ENCODE data around the gene C1QTNF12.
A peak's percentile ranks its signal among the peaks of the same experiment; 100 is the strongest.

C1QTNF12 gene

DNA sequence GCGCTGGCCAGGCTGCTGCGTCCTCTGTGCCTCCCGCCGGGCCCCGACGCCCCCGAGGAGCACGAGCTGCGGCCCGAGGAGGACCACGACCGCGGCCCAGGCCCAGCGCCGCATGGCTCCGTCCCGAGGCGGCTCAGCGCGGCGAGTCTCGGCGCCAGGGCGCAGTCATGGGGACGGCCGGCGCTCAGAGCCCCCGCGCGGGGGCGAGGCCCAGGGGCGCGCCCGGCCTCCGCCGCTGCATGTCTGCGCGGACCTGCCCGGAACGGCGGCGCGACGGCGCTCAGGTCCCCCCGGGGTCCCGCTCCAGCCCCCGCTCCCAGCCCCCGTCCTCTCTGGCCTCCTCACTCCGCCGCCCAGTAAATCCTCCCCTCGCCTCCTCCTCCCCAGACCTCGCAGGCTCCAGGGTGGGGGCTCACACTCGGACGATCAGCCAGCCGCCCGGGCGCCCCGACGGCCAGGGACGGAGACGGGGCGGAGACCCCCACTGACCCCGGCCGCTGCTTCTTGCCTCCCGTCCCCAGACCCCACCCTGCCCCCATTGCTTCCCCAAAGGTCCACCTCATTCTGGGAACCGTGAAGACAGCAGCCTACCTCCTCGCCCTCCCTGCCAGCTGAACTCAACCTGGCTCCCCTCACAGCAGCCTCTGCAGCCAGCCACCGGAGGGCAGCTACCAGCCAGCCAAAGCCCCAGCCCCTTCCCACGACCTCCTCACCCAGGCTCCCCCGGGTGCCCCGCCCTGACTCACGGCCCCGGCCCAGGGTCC is at the start of gene C1QTNF12:
Gene C1QTNF12 (minus strand): TSS at position 146 of the 764 bp plus-strand sequence. CDS start 32 bp downstream, at position 114.
- no peak for DNase-seq

DNA sequence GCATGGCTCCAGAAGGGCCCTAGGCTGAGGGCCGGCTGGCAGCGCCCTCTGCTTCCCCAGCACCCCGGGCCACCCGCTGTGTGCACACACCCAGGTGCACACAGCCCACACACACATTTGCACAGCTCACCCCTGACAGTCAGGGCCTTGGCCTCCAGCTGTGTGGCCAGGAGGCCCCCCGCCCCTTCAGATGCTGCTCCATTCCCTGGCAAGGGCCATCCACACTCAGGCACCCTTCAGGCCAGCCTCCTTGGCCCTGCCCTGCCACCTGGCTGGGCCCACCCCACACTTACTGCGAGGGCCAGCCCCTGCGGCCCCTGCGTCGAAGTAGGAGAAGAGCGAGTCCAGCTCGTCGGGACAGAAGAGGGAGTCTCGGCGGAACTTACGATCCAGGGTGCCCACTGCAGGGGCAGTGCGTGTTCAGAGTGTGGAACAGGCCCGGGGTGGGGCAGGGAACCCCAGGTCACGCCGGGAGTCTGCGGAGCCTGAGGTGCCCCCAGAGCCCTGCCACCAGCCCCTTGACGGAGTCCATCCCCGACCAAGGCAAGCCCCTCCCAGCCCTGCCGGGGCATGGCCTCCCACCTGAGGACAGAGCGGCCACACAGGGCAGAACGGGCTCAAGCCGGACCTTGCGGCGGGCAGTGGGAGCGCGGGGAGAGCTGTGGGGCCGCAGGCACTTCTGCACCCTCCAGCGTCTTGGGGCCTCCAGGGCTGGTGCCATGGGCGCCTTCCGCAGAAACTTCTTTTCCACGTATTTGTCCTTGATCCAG is 48.8 kb upstream of the C1QTNF12 start:
- DNase-seq = no peak

GRCh38 chr1:1294250-1294890 is 47.8 kb upstream of the C1QTNF12 start:
- DNase-seq = no peak

GRCh38 chr1:1293263-1294249 is 47.0 kb upstream of the C1QTNF12 start:
- DNase-seq = no peak

DNA sequence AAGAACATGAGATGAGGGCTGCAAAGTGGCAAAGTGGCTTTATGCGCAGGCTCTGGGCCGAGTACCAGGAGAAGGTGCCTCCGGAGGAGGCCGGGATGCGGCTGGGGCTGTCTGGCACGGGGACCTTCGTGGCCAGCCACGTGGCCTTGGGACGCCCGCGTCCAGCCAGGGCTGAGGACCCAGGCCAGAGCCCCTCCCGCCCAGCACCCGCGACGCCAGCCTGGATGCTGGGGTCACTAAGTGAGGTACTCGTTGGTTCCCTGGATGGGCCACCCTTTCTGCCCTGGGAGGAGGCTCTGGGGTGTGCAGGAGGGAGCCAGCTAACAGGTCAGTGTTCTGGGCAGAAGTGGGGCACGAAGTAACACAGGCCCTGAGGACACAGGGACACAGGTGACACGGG is 46.3 kb upstream of the C1QTNF12 start:
- no peak for DNase-seq

DNA sequence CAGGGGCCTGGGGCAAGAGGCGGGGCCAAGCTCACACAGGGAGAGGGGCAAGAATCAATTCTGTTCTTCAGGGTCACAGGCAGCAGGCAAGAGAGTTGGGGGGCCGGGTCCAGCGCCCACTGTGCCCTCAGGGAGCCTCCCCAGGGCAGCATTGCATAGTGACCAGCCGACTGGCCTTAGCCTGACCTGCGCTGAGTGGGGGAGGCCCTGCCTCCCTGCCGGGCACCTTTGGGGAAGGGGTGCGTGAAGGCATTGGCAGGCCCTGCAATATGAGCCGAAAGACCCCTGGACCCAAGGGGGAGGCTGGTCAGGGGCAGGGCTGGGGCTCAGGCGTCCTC is 45.9 kb upstream of the C1QTNF12 start:
- DNase-seq = no peak

GRCh38 chr1:1291548-1292441 is 45.3 kb upstream of the C1QTNF12 start:
- DNase-seq = peak; percentile 68

GRCh38 chr1:1291023-1291528 is 44.6 kb upstream of the C1QTNF12 start:
- no peak for DNase-seq

DNA sequence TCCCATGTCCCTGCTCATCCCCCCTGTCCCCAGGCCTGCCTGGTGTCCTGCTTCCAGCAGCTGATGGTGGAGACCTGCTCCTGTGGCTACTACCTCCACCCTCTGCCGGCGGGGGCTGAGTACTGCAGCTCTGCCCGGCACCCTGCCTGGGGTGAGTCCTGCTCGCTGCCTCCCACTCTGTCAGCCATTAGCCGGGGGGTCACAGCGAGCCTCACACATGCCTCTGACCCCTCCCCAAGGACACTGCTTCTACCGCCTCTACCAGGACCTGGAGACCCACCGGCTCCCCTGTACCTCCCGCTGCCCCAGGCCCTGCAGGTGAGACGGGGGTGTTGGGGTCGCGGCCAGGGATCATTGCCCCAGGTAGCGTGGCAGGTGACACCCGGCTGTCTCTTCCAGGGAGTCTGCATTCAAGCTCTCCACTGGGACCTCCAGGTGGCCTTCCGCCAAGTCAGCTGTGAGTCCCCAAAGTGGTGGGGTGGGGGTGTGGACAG is 43.8 kb upstream of the C1QTNF12 start:
- DNase-seq = peak; percentile 70

DNA sequence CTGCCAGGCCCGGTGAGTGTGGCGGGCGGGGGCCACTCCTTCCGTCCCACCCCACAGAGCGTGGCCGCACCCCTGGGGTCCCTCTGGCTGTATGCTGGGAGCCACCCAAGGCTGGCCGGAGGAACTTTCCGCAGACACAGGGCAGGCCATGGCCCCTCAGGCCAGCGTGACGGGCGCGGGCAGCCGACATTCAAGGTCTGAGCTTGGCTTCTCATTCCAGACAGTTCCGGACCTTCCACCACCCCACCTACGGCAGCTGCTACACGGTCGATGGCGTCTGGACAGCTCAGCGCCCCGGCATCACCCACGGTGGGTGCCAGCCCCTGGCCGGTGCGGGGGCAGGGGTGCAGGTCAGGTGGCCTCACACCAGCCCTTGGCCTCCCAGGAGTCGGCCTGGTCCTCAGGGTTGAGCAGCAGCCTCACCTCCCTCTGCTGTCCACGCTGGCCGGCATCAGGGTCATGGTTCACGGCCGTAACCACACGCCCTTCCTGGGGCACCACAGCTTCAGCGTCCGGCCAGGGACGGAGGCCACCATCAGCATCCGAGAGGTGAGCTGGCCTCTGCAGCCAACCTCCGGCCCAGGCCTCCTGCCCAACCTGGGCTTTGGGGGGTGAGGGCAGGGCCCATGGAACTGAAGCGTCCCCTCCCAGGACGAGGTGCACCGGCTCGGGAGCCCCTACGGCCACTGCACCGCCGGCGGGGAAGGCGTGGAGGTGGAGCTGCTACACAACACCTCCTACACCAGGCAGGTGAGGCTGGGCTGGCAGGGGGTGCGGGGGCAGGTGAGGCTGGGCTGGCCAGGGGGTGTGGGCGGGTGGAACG is 41.0 kb upstream of the C1QTNF12 start:
- DNase-seq = no peak

- no peak for DNase-seq
Observed at GRCh38 chr1:1286313-1287261, 40.1 kb upstream of the C1QTNF12 start.

DNA sequence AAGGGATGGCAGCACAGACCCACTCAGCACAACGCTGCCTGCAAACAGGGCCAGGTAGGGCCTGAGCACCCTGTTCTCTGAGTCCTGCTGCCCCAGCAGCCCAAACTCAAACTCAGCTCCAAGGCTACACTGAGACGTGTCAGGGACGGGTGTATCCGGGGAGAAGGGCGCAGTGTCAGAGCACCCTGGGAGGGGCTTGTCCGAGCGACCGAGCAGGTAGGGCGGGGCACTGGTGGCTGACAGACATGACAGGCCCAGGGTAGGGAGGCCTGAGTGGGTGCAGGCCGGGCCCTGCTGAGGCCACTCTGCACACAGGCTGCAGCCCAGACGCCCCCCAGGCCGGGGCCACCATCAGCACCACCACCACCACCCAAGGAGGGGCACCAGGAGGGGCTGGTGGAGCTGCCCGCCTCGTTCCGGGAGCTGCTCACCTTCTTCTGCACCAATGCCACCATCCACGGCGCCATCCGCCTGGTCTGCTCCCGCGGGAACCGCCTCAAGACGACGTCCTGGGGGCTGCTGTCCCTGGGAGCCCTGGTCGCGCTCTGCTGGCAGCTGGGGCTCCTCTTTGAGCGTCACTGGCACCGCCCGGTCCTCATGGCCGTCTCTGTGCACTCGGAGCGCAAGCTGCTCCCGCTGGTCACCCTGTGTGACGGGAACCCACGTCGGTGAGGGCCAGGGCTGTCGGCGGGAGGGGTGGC is 39.2 kb upstream of the C1QTNF12 start:
- DNase-seq = no peak

GRCh38 chr1:1285102-1285571 is 38.6 kb upstream of the C1QTNF12 start:
- DNase-seq = no peak

DNA sequence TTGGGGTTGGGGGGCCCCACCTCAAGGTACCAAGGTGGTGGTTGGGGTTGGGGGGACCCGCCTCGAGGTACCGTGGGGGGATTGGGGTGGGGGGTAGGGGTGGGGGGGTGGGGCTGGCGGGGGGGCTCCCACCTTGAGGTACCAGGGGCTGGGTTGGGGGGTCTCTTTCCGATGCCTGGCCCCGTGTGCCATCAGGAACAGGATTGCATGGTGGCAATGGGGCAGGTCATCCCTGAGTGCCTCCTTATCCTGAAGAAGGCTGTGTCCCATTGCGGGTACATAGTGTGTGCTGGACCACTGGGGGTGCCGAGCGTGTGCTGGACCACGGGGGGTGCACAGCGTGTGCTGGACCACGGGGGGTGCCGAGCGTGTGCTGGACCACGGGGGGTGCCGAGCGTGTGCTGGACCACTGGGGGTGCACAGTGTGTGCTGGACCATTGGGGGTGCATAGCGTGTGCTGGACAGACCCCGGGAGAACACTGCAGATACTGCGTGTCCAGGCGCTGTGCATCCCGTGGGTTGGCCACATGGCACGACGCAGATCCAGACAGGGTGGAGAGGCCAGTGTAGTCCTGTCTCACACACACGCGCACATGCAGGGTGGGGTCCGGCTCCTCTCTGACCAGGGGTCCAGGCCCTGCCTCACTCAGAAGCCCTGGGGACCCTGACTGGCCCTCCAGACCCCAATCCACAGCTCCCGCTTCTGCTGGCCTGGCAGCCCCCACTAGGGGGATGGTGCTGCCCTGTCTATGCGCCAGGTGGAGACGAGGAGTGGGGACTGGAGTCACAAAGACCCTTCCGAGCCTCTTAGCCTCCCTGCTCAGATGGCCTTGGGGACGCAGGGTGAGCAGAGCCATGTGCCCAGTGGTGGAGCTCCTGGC is 37.9 kb upstream of the C1QTNF12 start:
- no peak for DNase-seq

- no peak for DNase-seq
Observed at GRCh38 chr1:1283821-1284220, 37.3 kb upstream of the C1QTNF12 start.

- DNase-seq = no peak
Observed at GRCh38 chr1:1282998-1283397, 36.5 kb upstream of the C1QTNF12 start.
